HT1080 (cell line): ENCODE data around the gene NEK9. TPM values are rescaled to one million over a fixed set of nuclear protein-coding genes. Genes with fewer than 3 reads are reported as not detected.

Source experiments
- DNase-seq: peaks from one replicate; pipeline ENCODE4 v3.0.0-alpha.2; 2015; ENCODE audit warnings: low read depth
- total RNA-seq: library from RNA; depleted of rRNA; stranded (reverse); fragments of >200 nt; shearing (Covaris generic); gene quantifications from 2 replicates; pipeline ENCODE4 v1.2.3, GENCODE V29; 2014

Gene NEK9
- total RNA-seq, 1 experiment from 2014 or later: 22.0 TPM

DNA sequence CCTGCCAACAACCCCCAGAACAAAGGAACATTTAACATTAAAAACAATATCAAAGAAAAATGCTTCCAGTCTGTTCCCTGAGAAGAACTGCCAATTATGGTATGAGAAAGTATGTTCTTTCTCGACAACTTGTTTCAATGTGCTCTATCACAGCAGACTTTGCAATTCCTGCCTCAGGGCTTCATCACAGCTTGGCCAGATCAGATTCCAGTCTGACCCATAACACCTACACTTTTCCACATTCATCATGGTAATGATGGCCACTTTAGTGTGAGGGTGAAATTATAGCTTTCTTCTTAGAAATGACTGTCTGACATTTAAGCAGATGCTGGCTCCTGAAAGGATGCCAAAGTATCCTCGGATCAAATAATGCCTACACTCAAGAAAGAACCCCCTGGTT, 17.0 kb downstream of the NEK9 start:
- no peak for DNase-seq

DNA sequence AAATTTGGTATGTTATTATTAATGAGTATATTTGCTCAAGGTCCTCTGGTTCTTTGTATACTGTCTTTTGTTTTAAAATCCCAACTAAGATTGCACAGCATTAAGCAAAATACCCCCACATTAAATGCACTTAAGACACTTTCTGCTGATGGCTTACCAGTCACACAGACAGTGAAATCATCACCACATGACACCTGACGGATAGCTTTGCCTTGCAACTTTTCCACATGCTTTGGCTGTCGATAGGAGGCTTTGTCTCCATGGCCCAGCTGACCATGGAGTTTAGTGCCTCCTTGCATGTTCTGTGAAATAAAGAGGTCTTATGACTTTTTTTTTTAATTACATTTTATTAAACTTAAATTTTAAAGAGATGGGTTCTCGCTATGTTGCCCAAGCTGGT, 19.7 kb downstream of the NEK9 start:
- no peak for DNase-seq

DNA sequence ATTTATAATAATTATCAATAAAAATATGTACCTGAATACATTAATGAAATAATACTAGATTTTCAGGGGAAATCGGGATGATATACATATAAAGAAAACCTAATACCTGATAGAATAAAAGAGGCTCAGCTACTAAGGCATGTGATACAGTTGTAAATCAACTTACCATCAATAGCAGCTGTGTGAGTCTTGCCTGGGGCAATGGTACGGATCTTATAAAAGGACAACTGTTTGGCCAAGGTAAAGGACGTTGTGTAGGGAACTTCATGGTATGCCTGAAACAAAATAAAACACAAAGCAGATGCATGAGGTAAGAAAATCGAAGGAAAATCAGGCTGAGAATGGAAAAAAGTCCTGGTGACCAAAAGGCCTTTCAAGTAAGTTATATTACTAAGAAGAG, 25.4 kb downstream of the NEK9 start:
- DNase-seq: no peak

GRCh38 chr14:75098682-75099081, 28.2 kb downstream of the NEK9 start:
- DNase-seq: no peak

GRCh38 chr14:75098212-75098611, 28.6 kb downstream of the NEK9 start:
- no peak for DNase-seq

DNA sequence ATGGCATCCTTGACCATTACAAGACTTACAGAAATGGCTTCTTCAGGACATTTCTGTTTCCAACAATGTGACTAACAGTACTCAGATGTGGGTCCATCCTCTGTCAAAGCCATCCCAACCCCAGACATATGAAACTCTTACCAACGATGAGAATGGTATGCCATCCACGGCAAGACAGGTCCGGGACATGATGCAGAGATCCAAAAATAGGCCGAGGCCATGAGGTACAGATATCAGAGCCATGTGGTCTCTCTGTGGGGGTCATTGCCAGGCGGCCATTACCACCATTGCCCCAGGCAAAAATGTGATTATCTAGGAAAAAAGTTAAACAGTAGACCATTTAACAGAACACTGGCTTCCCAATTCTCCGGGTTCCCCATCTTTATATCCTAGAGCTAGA, 29.9 kb downstream of the NEK9 start:
- DNase-seq: no peak

DNA sequence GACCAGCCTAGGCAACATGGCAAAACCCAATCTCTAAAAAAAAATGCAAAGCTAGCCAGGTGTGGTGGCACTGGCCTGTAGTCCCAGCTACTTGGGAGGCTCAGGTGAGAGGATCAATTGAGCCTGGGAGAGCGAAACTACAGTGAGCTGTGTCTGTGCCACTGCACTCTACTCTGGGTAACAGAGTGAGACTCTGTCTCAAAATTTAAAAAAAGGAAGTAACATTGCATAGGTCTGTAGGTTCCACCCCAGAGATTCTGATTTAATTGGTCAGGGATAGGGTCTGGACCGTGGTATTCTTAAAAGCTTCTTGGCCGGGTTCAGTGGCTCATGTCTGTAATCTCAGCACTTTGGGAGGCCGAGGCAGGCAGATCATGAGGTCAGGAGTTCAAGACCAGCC, 31.2 kb downstream of the NEK9 start:
- no peak for DNase-seq

DNA sequence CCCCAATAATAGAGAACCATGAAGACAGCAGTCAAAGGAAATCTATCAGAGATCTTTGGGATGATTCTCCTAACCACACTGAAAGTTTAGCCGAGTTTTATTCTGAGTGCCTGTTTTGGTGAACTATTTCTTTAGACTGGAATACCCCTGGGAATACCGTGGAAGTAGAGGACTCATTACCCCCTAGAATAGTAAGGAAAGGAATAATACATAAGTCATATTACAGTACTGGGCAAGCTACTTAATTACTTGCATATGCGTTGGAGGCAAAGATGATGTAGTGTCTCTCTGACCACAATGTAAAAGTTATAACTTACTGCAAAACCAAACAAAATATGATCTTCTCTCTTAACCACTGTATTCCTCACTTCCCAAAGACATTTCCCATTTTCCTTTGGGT, 32.0 kb downstream of the NEK9 start:
- no peak for DNase-seq

- no peak for DNase-seq
Observed at GRCh38 chr14:75092698-75093097, 34.1 kb downstream of the NEK9 start.

- DNase-seq: no peak
Observed at GRCh38 chr14:75091251-75091650, 35.6 kb downstream of the NEK9 start.

DNA sequence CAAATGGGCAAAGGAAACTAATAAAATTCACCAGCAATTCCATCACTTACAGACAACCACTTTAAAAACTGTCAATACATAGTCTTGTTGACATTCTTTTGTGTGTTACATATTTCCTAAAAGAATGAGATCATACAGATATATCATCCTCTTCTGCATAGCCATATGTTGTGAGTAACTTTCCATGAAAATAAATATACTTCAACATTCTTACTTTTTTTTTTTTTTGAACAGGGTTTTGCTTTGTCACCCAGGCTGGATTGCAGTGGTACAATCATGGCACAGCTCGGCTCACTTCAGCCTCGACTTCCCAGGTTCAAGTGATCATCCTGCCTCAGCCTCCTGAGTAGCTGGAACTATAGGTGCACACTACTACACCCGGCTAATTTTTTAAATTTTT, 36.5 kb downstream of the NEK9 start:
- DNase-seq: no peak

DNA sequence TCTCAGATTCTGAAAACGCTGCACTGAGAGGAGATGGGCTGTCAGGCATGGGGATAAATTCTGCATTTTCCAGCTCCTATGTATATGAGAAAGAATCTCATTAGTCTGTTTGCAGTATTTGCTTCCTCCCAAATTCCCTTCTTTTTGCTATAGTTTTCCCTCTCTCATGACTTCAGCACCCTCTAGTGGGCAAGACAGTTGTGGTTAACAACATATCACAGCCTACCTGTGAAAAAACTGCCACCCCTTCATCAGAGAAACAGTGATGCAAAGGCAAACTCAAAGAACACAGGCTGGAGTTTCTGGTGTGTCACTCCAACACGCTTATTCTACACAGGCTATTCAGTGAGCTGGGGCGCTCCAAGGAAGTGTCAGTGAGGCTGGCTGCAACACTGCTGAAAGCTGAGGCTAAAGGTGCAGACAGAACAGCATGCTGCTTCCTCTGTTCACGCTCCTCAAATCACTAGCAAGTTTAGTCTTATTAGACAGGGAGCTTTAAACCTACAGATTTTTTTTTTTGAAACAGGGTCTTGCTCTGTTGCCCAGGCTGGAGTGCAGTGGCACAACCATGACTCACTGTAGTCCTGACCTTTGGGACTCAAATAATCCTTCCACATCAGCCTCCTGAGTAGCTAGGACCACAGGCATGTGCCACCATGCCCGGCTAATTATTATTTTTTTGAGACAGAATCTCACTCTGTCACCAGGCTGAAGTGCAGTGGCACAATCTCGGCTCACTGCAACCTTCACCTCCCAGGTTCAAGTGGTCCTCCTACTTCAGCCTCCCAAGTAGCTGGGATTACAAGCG, 38.1 kb downstream of the NEK9 start:
- DNase-seq: peak; percentile 68

DNA sequence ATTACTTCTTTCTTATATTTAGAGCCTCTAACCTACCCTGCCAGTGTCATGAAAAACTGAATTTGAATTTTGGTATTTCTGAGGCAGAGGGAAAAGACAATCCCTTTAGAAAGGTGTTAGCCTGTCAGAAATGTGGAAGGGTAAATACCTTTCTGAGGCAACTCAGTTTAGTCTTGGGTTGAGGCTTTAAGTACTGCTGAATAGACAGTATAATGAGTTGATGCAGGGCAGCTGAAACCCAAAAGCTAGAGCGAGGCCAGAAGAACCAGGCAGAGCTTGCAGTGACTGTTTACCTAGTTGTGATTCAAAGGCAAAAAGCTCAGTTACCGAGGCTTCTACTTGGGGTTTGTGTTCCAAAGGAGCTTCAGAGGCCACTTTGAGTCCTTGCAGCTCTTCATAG, 38.7 kb downstream of the NEK9 start:
- no peak for DNase-seq

GRCh38 chr14:75084513-75084912, 42.3 kb downstream of the NEK9 start:
- peak; percentile 36 for DNase-seq

GRCh38 chr14:75083271-75083670, 43.6 kb downstream of the NEK9 start:
- no peak for DNase-seq

- no peak for DNase-seq
Observed at GRCh38 chr14:75081660-75082229, 45.1 kb downstream of the NEK9 start.

DNA sequence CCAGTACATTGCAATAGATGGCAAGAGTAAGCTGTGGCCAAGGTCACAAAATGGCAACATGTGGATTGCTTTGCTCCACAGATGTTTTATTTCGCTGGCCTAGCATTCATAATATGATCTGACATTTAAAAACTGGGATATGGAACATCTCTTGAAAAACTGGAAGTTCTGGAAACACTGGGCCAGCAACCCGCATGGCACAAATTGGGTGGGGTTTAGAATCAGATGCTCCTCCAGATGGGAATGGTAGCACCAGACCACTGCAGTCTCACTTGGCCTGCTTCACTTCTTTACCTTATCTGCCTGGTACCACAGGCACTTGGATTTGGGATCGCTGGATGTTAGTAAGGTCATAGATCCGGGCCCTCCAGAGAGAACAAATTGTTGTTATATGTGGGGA, 47.3 kb downstream of the NEK9 start:
- no peak for DNase-seq

DNA sequence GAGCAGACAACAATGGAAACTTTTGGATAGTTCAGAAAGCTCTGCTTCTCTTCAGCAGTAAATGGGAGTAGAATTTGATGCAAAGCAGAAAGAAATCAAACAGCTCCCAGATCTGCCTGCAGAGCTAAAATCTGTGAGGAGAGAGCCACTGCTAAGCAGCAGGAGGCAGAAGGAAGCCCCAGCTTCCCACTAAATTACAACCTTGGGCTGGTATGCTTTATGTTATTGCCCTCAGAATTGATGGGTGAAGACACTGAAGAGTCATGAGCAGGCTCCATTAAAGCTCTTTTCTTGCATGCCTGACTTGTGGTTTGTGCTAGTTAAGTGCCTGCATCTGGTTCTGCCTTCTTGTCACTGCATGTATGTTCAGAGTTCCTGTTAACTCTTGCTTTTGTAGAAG, 49.1 kb downstream of the NEK9 start:
- no peak for DNase-seq

DNA sequence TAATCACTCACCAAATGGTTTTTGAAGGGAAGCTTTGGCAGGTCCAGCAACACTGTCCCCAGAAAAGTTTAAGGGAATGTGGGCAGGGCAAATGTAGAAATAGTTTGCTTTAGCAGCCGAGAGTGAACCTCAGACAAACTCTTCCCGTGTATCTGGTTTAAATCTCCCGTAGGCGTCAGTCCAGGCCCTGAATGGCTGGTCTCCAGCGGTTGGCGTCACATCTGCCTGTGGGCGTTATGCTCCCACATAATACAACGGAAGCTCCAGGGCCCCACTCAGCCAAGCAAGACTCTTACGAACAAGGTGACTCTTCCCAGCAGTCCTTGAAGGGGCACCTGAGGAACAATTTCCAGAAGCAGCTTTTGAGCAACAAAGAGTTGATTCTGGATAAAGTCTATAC, 56.5 kb downstream of the NEK9 start:
- DNase-seq: no peak

DNA sequence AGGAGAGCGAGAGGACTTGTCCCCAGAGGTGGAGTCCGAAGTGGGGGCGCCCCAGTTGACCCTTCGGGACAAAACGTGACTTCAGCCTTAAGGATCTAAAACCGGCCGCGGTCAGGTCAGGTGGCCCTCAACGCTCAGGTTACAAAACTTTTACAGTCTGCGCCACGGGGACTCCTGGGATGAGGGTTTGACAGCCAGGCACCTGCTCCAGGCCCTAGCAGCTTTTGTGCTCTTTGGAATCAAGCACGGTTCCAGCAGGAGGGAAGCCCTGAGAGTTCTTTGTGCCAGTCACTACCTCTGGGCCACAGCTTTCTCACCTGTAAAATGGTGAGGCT, 57.1 kb downstream of the NEK9 start:
- no peak for DNase-seq

DNA sequence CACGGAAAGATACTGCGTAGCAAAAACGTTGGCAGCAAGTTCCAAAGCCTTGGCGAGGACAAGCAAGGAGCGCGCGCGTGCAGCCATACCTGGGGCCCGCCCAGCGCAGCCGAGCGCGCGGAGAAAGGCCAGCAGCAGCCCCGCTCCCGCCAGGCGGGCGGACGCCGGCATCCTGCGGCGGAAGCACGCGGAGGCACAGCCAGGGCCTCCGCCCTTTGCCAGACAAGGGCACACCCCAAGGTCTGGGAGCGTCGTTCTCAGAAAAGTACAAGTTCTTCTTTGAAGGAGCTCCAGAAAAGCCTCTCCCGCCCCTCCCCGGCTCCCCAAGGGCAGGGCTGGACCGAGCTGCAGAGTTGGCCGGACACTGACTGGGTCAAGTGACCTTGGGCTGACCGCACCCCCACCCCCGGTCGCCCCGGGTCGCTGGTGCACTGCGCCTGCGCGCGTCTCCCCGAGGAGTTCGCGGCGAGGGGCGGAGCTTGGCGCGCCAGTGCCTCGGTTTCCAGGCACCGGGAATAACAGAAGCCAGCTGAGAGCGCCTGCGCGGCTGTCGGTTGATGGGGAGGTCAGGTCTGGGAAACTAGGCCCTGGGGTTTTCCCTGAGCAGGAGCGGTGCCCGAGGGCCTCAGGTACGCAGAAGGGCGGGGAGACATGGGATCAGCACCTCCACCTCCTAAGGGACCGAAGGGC, 57.6 kb downstream of the NEK9 start, which contains the start of gene ZC2HC1C:
TSS of gene ZC2HC1C (plus strand) at position 521 of the 690 bp plus-strand sequence. CDS start 933 bp downstream, outside the sequence.
- peak; percentile 44 for DNase-seq

- peak; percentile 3 for DNase-seq
Observed at GRCh38 chr14:75068294-75069120, 58.3 kb downstream of the NEK9 start.
